GM19463 (cell line): ENCODE data around the gene LRP4.
A peak's percentile ranks its signal among the peaks of the same experiment; 100 is the strongest.
"Not testable (repeated sequence)": the region's sequence is repeated elsewhere in the genome, so short reads cannot be mapped to it uniquely, and the experiment has no call there.

Source experiments
- ATAC-seq: cut with Tn5 transposase; IDR thresholded peaks from one replicate; pipeline ENCODE4 v1.9.1; 2021; ENCODE audit warnings: mild to moderate bottlenecking, moderate library complexity; ENCODE audit not compliant: unreplicated experiment

Gene LRP4

GRCh38 chr11:46918083-46918787, at the start of gene LRP4:
Gene LRP4 (minus strand): TSS chr11:46918550. CDS start chr11:46918379, 171 bp downstream.
- peak; percentile 62 for ATAC-seq

- ATAC-seq: no peak
Measured at GRCh38 chr11:46967962-46968361, 49.6 kb upstream of the LRP4 start.

GRCh38 chr11:46966773-46967172, 48.4 kb upstream of the LRP4 start:
- no peak for ATAC-seq

GRCh38 chr11:46963844-46964243, 45.5 kb upstream of the LRP4 start:
- no peak for ATAC-seq

- ATAC-seq: not testable (repeated sequence)
Measured at GRCh38 chr11:46961886-46962285, 43.5 kb upstream of the LRP4 start.

GRCh38 chr11:46961041-46961440, 42.7 kb upstream of the LRP4 start:
- ATAC-seq: no peak

GRCh38 chr11:46958777-46959176, 40.4 kb upstream of the LRP4 start:
- ATAC-seq: no peak

GRCh38 chr11:46953093-46953492, 34.7 kb upstream of the LRP4 start:
- no peak for ATAC-seq

- ATAC-seq: no peak
Measured at GRCh38 chr11:46952553-46952952, 34.2 kb upstream of the LRP4 start.

- no peak for ATAC-seq
Measured at GRCh38 chr11:46951864-46952263, 33.5 kb upstream of the LRP4 start.

GRCh38 chr11:46949297-46949696, 30.9 kb upstream of the LRP4 start:
- ATAC-seq: no peak

GRCh38 chr11:46948378-46949131, 30.2 kb upstream of the LRP4 start:
- no peak for ATAC-seq

- no peak for ATAC-seq
Measured at GRCh38 chr11:46947399-46948077, 29.2 kb upstream of the LRP4 start.

- ATAC-seq: no peak
Measured at GRCh38 chr11:46944356-46945075, 26.2 kb upstream of the LRP4 start.

- no peak for ATAC-seq
Measured at GRCh38 chr11:46942172-46942571, 23.8 kb upstream of the LRP4 start.

- peak; percentile 97 for ATAC-seq
Measured at GRCh38 chr11:46936138-46937110, 18.1 kb upstream of the LRP4 start, which contains the start of gene CSTPP1. Gene CSTPP1 (plus strand): TSS chr11:46936761. CDS start chr11:46936806, 45 bp downstream.

GRCh38 chr11:46930089-46930488, 11.7 kb upstream of the LRP4 start:
- no peak for ATAC-seq

- not testable (repeated sequence) for ATAC-seq
Measured at GRCh38 chr11:46928701-46929100, 10.4 kb upstream of the LRP4 start.

GRCh38 chr11:46927928-46928327, 9.6 kb upstream of the LRP4 start:
- ATAC-seq: not testable (repeated sequence)

- no peak for ATAC-seq
Measured at GRCh38 chr11:46920755-46921154, 2.4 kb upstream of the LRP4 start.
